HTR-8/SVneo (cell line): ENCODE results near the gene RSU1.
A peak's percentile ranks its signal among the peaks of the same experiment; 100 is the strongest.

Experiments used
- DNase-seq: peaks from one replicate; pipeline ENCODE4 v3.0.0; 2011; ENCODE audit warnings: low spot score, mixed read lengths; ENCODE audit not compliant: insufficient read length
- FAIRE-seq: peaks from 2 replicates; lab custom pipeline; 2011; peaks lifted over from hg19 to GRCh38; lab: Jason Lieb, UNC

The RSU1 gene

GRCh38 chr10:16817125-16818019 lies at the start of gene RSU1:
Gene RSU1 (minus strand): TSS chr10:16817424. CDS start chr10:16817081, 343 bp downstream.
- FAIRE-seq (peak; percentile 98), DNase-seq (peak; percentile 97)

GRCh38 chr10:16866541-16867275 lies 49.5 kb upstream of the RSU1 start:
- FAIRE-seq (no peak), DNase-seq (no peak)

GRCh38 chr10:16865766-16866165 lies 48.5 kb upstream of the RSU1 start:
- no peak for FAIRE-seq
- DNase-seq, result no peak

- DNase-seq, result no peak
- no peak for FAIRE-seq
Observed at GRCh38 chr10:16863766-16864165, 46.5 kb upstream of the RSU1 start.

- no peak for FAIRE-seq
- DNase-seq, result no peak
Observed at GRCh38 chr10:16857419-16857818, 40.2 kb upstream of the RSU1 start.

- DNase-seq (no peak), FAIRE-seq (peak; percentile 73)
Observed at GRCh38 chr10:16856567-16856966, 39.3 kb upstream of the RSU1 start.

GRCh38 chr10:16856092-16856491 lies 38.9 kb upstream of the RSU1 start:
- FAIRE-seq, result no peak

GRCh38 chr10:16854623-16855022 lies 37.4 kb upstream of the RSU1 start:
- DNase-seq, result no peak
- FAIRE-seq, result no peak

More at GRCh38 chr10:16856092-16856491, 38.9 kb upstream of the RSU1 start:
- DNase-seq, result no peak

- DNase-seq (no peak), FAIRE-seq (no peak)
Observed at GRCh38 chr10:16853809-16854208, 36.6 kb upstream of the RSU1 start.

- FAIRE-seq, result no peak
- DNase-seq, result no peak
Observed at GRCh38 chr10:16853201-16853600, 36.0 kb upstream of the RSU1 start.

- FAIRE-seq (no peak), DNase-seq (no peak)
Observed at GRCh38 chr10:16852624-16853023, 35.4 kb upstream of the RSU1 start.

GRCh38 chr10:16848562-16849154 lies 31.4 kb upstream of the RSU1 start:
- DNase-seq (no peak), FAIRE-seq (no peak)

- FAIRE-seq (no peak), DNase-seq (no peak)
Observed at GRCh38 chr10:16847644-16848043, 30.4 kb upstream of the RSU1 start.

- DNase-seq, result no peak
- FAIRE-seq, result no peak
Observed at GRCh38 chr10:16845248-16845647, 28.0 kb upstream of the RSU1 start.

- DNase-seq (peak; percentile 25), FAIRE-seq (no peak)
Observed at GRCh38 chr10:16843252-16843870, 26.1 kb upstream of the RSU1 start.

GRCh38 chr10:16835228-16835627 lies 18.0 kb upstream of the RSU1 start:
- DNase-seq (no peak), FAIRE-seq (no peak)

- DNase-seq (no peak), FAIRE-seq (no peak)
Observed at GRCh38 chr10:16832351-16833080, 15.3 kb upstream of the RSU1 start.

- DNase-seq, result no peak
- FAIRE-seq, result no peak
Observed at GRCh38 chr10:16828701-16829175, 11.5 kb upstream of the RSU1 start.

- FAIRE-seq (no peak), DNase-seq (peak; percentile 40)
Observed at GRCh38 chr10:16828114-16828568, 10.9 kb upstream of the RSU1 start.
